ENCODE measurements around the gene CDC42BPG. TPM values are rescaled to one million over a fixed set of nuclear protein-coding genes. Genes with fewer than 3 reads are reported as not detected.
A peak's percentile ranks its signal among the peaks of the same experiment; 100 is the strongest.

CDC42BPG gene
- total RNA-seq, 1 donor from 2014 or later, result 21.1 TPM

DNA sequence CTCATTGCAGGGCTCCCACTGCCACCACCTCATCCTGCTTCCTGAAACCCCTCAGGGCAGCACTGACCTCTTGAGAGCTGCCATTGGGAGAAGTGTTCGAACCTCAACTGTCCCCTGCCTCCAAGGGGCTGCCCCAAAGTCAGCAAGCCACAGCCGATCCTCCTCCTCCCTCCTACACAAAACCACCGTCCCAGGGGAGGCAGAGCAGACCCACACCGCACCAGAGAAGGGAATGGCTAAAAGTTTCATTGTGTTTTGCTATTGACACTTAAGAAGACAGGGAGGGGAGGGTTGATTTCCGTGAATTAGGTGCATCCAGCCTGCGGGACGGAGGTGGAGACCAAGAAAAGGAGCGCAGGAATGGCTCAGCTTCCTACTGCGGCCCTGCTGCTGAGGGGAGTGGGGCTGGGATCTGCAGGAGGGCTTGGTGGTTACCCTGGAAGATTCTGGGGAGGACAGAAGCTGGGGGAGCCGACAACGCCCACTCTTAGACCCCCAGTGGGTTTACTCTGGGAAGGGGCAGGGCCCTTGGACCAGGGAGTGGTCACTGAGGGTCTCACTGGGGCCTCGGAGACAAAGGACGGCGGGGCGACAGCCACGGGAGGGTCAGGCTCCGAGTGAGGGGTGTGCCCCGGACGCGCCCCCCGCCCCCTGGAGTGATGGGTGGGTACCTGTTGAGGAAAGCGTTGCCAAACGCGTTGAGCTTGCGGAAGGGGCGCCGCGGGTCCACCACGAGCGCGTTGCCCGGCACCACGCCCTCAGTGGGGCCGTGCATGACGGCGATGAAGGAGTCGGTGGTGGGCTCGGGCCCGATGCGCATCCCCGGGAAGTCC, 33.2 kb upstream of the CDC42BPG start:
- H3K9me3 Mint-ChIP-seq (ENCODE audit: low read depth), result no peaks in the 10 kb centered on the region
- no peaks in the 10 kb centered on the region for H3K27me3 Mint-ChIP-seq
- peak overlapping the region; percentile 86 for H3K27ac Mint-ChIP-seq
- DNase-seq (ENCODE audit: low spot score, unreplicated experiment), result no peak
- H3K36me3 Mint-ChIP-seq (ENCODE audit: insufficient read depth), result peaks cover 8% of the 10 kb centered on the region
- H3K4me1 Mint-ChIP-seq (ENCODE audit: low read depth), result peaks cover 38% of the 10 kb centered on the region
- TF ChIP-seq, protein P1, sequence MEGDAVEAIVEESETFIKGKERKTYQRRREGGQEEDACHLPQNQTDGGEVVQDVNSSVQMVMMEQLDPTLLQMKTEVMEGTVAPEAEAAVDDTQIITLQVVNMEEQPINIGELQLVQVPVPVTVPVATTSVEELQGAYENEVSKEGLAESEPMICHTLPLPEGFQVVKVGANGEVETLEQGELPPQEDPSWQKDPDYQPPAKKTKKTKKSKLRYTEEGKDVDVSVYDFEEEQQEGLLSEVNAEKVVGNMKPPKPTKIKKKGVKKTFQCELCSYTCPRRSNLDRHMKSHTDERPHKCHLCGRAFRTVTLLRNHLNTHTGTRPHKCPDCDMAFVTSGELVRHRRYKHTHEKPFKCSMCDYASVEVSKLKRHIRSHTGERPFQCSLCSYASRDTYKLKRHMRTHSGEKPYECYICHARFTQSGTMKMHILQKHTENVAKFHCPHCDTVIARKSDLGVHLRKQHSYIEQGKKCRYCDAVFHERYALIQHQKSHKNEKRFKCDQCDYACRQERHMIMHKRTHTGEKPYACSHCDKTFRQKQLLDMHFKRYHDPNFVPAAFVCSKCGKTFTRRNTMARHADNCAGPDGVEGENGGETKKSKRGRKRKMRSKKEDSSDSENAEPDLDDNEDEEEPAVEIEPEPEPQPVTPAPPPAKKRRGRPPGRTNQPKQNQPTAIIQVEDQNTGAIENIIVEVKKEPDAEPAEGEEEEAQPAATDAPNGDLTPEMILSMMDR (IDR thresholded peaks at IDR 0.05; ENCODE audit: unreplicated experiment), result no peak
- peak overlapping the region; percentile 95 for H3K4me3 Mint-ChIP-seq (ENCODE audit: low read depth)

DNA sequence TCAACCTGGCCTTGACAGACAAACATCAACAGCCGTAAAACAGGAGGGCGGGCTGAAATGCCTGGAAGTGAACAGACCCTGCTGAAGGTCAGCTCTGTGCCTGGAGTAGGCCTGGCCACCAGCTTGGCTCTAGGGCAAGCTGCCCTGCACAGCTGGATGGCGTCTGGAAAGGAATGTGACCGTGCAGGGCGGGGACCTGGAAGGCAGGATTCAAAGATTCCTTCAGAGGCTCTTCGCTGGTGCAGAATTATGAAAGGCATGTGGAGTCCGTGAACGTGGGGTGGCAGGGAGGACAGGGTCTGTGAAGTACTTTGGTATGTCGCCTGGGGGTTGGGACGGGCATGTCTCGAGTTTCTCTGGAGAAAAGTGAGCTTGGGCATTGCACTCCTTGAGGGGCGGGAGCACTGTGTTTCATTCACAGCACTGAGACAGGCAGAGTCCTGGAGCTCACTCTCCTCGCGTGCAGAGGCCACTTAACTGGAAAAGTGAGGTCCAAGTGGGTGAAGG, 32.4 kb upstream of the CDC42BPG start:
- Mint-ChIP-seq H3K27me3 (no peaks in the 10 kb centered on the region), H3K9me3 (ENCODE audit: low read depth) (no peaks in the 10 kb centered on the region), H3K27ac (peak overlapping the region; percentile 86), H3K4me1 (ENCODE audit: low read depth) (peaks cover 39% of the 10 kb centered on the region), H3K4me3 (ENCODE audit: low read depth) (peak overlapping the region; percentile 95), H3K36me3 (ENCODE audit: insufficient read depth) (peaks cover 8% of the 10 kb centered on the region)
- TF ChIP-seq, protein P1 (IDR thresholded peaks at IDR 0.05; ENCODE audit: unreplicated experiment), result no peak
- DNase-seq (ENCODE audit: low spot score, unreplicated experiment), result no peak

DNA sequence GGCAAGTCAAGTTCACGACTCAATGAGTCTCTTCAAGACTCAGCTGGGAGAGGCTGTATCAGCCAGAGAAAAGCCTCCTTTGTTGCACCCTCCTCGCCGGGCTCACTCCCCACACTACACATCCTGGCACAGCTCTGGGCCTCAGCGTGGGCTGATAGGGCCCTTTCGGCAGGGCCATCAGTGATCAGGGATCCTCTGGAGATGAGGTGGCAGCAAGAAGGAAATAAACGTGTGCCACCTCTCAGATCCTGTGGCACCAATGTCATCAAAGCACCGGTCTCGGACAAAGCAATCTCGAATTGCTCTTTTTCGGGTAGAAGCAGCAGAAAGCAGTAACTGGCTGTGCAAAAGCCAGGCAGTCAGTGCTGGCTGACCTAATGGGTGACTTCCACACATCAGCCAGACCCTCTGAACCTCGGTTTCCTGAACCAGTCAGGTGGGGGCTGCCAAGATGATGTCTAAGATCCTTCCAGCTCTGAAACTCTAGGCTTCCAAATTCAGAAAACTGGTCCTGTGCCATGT, 31.8 kb upstream of the CDC42BPG start:
- Mint-ChIP-seq H3K27me3 (no peaks in the 10 kb centered on the region), H3K4me1 (ENCODE audit: low read depth) (peaks cover 45% of the 10 kb centered on the region), H3K27ac (peak overlapping the region; percentile 86), H3K9me3 (ENCODE audit: low read depth) (no peaks in the 10 kb centered on the region), H3K36me3 (ENCODE audit: insufficient read depth) (peaks cover 8% of the 10 kb centered on the region), H3K4me3 (ENCODE audit: low read depth) (peak overlapping the region; percentile 95)
- no peak for DNase-seq (ENCODE audit: low spot score, unreplicated experiment)
- TF ChIP-seq, protein P1 (IDR thresholded peaks at IDR 0.05; ENCODE audit: unreplicated experiment), result no peak

DNA sequence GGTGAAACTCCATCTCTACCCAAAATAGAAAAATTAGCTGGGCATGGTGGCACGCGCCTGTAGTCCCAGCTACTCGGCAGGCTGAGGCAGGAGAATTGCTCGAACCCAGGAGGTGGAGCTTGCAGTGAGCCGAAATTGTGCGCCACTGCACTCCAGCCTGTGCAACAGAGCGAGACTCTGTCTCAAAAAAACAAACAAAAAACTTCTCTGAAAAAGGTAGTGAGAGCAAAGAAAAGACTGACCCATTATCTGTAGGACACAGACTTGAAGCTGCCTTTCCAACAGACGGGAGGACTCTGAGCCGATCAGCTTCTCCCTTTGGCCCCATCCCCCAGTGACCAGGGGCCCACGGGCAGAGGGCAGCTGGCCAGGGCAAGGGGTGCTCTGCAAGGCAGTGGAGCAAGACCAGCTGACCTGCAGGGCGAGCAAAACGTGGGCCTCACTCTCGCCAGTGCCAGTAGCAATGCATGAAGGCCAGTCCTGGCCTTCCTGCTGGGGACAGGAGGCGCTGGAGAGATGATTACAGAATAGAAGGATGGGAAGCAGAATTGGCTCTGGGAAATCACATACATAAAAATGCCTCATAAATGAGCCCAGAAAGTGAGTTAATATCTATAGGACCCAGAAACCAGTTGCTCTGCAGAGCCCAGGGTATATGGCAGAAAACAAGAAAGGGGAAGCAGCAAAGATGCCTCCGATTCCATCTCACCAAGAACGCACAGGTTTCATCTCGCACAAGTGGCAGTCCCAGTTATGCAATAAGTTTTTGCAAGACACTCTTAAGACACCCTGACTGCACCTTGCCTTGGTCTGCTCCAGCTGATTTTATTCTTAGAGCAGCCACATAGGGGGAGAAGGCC, 31.1 kb upstream of the CDC42BPG start:
- H3K4me3 Mint-ChIP-seq (ENCODE audit: low read depth), result peak overlapping the region; percentile 95
- peaks cover 8% of the 10 kb centered on the region for H3K36me3 Mint-ChIP-seq (ENCODE audit: insufficient read depth)
- no peak overlapping the region for H3K27ac Mint-ChIP-seq
- TF ChIP-seq, protein P1 (IDR thresholded peaks at IDR 0.05; ENCODE audit: unreplicated experiment), result no peak
- peaks cover 51% of the 10 kb centered on the region for H3K4me1 Mint-ChIP-seq (ENCODE audit: low read depth)
- no peak for DNase-seq (ENCODE audit: low spot score, unreplicated experiment)
- no peaks in the 10 kb centered on the region for H3K27me3 Mint-ChIP-seq
- H3K9me3 Mint-ChIP-seq (ENCODE audit: low read depth), result no peaks in the 10 kb centered on the region
